Smooth muscle cell of the brain vasculature (primary cell): ENCODE measurements around the gene SYCP2.
"Not testable (repeated sequence)": the region's sequence is repeated elsewhere in the genome, so short reads cannot be mapped to it uniquely, and the experiment has no call there.

ENCODE experiments used
- DNase-seq: peaks from one replicate; pipeline ENCODE4 v3.0.0-alpha.2; 2012; ENCODE audit warnings: low read depth, low spot score

The SYCP2 gene

GRCh38 chr20:59933296-59933848 is at the start of gene SYCP2:
Gene SYCP2 (minus strand): TSS chr20:59933637. CDS start chr20:59922413, 11,224 bp downstream.
- DNase-seq = no peak

- no peak for DNase-seq
Measured at GRCh38 chr20:59983076-59983475, 49.6 kb upstream of the SYCP2 start.

DNA sequence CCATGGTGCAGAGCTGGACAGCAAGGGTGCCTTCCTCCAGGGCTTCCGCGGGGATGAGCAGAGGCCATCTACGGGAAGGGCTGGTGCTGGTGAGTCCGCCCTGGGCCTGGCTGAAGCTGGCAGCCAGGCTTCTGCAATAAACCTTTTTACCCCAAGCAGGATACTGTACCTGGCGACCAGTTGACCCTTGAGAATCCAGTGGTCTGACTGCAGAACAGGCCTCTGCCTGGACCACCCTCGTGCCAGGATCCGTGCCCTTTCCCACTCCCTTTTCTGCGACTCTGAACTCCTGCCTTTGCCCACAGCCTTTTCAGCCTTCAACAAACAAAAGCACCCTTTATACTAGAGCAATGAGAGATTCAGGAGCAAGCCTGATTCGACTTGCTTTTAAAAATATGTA is 43.6 kb upstream of the SYCP2 start:
- DNase-seq = no peak

DNA sequence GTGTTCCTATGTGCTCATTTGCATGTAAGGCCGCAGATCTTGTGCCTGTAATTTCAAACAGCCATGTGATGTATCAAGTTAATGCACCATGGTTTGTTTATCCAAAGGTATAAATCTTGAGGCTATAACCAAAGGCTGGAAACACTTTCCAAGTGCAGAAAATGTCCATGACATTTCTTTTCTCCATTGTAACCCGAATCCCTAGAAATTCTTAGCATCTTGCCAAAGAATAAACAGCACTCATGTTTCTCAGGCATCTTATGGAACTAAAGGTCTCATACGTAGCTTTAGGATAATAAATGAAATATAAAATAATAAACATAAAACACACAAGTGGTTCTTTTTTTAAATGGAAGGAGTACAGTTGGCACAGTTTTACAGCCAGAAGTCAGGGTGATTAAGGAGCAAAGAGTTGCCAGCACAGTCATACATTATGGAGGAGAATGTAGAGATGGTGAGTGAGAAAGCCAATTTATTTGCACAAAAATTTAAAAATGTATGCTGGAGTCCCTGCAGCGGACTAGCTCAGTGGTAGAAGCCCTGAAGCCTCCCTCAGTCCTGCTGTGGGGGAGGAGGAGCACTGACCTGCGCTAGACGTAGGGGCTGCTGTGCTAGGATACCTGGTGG is 42.8 kb upstream of the SYCP2 start:
- no peak for DNase-seq

- DNase-seq = no peak
Measured at GRCh38 chr20:59972037-59972801, 38.8 kb upstream of the SYCP2 start.

DNA sequence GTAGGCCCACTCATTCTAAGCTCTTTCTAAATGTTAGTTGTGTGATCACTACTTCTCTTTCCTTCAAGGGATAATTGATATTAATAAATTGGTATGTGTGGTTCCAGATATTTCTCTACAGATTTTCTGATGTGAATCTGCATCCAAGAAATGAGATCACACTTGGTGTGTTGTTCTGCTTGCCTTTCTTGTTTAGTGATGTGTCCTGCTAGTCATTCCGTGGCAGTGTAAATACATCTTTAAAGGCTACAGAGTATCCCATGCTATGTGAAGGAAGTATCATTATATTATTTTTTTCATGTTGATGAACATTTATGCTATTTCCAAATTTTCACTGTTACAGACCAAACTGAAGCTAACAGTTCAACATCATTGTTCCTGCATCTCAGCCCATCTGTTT is 38.0 kb upstream of the SYCP2 start:
- no peak for DNase-seq

GRCh38 chr20:59966428-59966827 is 33.0 kb upstream of the SYCP2 start:
- DNase-seq = no peak

- DNase-seq = no peak
Measured at GRCh38 chr20:59962155-59962554, 28.7 kb upstream of the SYCP2 start.

DNA sequence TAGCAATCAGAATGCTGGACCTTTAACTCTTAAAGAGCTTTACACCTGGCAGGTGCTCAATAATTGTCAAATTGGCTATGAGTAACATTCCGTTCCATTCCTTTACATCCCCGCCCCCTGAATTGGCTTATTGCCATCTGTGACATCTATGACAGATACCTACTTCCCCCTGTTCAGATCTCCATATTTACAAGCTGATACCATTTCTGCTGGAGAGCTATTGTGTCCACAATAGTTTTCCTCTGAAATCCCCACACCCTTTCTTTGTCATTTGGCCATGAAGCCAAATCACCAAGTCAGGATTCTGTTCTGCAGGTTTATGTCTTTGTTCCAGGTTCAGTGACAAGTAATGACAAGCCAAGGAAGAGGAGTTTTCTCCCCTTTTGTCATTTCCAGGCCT is 28.0 kb upstream of the SYCP2 start:
- no peak for DNase-seq

- DNase-seq = no peak
Measured at GRCh38 chr20:59958626-59959025, 25.2 kb upstream of the SYCP2 start.

DNA sequence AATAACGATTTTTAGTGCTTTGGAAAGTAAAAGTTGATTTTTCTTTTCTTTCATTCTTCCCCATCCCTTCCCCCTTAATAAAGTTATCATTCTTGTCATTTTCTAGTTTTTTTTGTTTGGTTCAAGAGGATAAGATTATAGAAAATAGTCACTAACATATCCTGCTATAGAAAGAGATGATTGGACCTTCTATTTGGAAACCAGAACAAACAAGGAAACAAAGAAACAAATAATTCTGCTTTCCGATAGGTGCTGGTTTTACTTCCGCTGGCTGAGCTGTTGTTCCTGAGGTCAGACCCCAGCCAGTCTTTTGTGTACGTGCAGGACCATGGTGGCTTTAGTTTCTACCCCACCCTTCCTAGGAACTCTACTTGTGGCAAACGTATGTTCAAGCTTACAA is 24.7 kb upstream of the SYCP2 start, which contains the start of gene CDH26:
Gene CDH26, plus strand, starts transcription at position 301 of the 400 bp plus-strand sequence. CDS start 304 bp downstream, outside the sequence.
- no peak for DNase-seq

- DNase-seq = not testable (repeated sequence)
Measured at GRCh38 chr20:59957568-59957967, 24.1 kb upstream of the SYCP2 start.

DNA sequence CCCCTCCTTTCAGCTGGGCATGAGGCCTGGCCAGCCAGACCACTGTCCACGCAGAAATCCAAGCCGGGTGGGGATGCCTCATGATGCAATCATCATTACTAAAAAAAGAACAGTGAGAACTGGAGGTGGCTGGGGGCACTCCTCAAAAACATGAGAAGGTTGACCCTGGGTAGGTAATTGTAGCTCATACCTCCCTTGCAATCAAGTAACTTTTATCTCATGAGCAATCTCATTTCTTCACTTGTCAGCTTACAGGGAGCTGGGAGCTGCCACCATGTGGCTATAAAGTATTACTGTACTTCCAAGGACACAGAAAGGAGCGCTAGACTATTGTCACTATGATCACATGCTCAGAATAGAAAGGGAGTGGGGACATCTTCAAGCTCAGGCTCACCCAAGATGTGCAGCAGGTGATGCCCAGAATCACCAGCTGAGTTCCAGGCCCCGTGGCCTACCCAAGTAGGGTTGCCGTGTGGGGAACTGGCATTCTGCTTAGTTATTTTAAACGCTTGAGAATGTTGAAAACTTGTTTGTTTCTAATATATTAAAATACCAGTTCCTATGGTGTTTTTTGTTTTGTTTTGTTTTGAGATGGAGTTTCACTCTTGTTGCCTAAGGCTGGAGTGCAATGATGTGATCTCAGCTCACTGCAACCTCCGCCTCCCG is 21.8 kb upstream of the SYCP2 start:
- no peak for DNase-seq

GRCh38 chr20:59954718-59955117 is 21.3 kb upstream of the SYCP2 start:
- no peak for DNase-seq

- DNase-seq = no peak
Measured at GRCh38 chr20:59949911-59950310, 16.5 kb upstream of the SYCP2 start.

DNA sequence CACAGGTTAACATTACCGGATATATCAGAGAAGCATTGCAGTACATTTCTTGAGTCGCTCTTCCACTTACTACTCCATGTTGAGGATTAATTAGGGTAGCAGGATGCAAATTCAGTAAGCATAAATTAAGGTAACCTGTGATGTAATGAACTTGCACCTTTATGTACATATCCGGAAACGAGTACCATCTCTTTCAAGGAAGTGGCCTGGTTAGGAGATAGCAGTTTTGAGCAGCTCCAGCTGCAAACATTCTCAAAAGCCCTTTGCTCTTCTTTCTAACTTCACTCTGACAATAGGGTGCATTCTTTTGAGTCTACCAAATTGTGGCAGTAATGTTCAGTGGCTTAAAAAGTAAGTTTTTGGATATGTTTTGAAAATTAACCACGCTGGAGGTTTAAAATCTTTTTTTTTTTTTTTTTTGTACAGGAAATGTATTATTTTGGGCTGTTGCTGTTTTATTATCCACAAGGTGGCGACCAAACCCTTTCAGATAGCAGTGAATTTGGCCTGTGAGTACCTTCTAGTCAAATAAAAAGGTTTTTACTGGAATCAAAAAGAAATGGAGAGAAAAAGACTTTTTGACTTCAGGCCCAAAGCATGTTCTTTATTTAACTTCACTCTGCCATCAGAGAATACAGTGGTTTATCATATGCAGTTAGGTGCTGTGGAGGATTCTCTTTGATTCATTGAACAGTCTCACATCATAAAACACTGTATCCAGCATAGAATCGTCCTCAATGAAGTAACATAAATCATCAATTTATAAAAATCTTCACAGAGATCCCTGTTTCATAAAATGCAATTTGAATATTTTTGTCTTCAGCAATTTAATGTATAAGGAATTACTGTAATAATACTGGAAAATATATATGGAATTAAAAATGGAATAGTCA is 15.6 kb upstream of the SYCP2 start:
- no peak for DNase-seq

- no peak for DNase-seq
Measured at GRCh38 chr20:59948212-59948611, 14.8 kb upstream of the SYCP2 start.

- no peak for DNase-seq
Measured at GRCh38 chr20:59947376-59947775, 13.9 kb upstream of the SYCP2 start.

- DNase-seq = no peak
Measured at GRCh38 chr20:59945731-59946130, 12.3 kb upstream of the SYCP2 start.

DNA sequence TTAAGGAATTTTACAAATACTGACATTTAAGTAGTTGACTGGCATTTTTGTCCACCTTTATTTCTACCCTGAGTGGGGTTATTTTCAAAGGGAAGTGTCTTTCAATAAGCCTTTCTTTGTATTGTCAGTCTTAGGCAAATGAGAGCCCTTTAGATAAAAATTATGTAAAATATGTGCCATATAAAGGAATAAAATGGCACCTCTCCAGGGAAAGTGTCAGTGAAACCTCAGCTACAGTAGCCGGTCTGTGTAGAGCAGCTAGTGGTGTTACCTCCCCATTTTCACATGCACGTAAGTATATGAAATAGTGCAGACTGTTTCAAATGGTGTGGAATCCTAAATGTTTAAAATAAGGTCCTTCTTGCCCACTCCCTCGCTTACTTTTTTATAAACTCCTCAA is 11.7 kb upstream of the SYCP2 start:
- no peak for DNase-seq

GRCh38 chr20:59944726-59945125 is 11.3 kb upstream of the SYCP2 start:
- DNase-seq = no peak
